WTC11 (cell line): ENCODE data around the gene DPY19L3.

Experiments
- ARID4B ChIP-seq: sonication (generic); formaldehyde crosslinking; IDR thresholded peaks from 2 replicates; pipeline ENCODE4 v1.8.0; 2023; ENCODE audit warnings: missing genetic modification reagents, mild to moderate bottlenecking, borderline replicate concordance
- ATF2 ChIP-seq: sonication (generic); formaldehyde crosslinking; IDR thresholded peaks from 2 replicates; pipeline ENCODE4 v1.8.1; 2022; ENCODE audit warnings: low read depth, missing genetic modification reagents, borderline replicate concordance
- CREM ChIP-seq: sonication (generic); formaldehyde crosslinking; IDR thresholded peaks from 2 replicates; pipeline ENCODE4 v1.8.1; 2022; ENCODE audit warnings: mild to moderate bottlenecking, missing genetic modification reagents, moderate library complexity
- CTCF ChIP-seq: fragments of 200-600 bp; IDR thresholded peaks from 2 replicates; pipeline ENCODE4 v1.8.0; 2022; ENCODE audit warnings: antibody characterized with exemption
- E2F4 ChIP-seq: sonication (generic); formaldehyde crosslinking; IDR thresholded peaks from 2 replicates; pipeline ENCODE4 v1.8.1; 2022; ENCODE audit warnings: low read depth, mild to moderate bottlenecking, moderate library complexity, missing genetic modification reagents, borderline replicate concordance
- ESRRA ChIP-seq: sonication (generic); formaldehyde crosslinking; IDR thresholded peaks from 2 replicates; pipeline ENCODE4 v1.8.1; 2022; ENCODE audit warnings: mild to moderate bottlenecking, missing genetic modification reagents, borderline replicate concordance
- FOXJ3 ChIP-seq: sonication (generic); formaldehyde crosslinking; IDR thresholded peaks from 2 replicates; pipeline ENCODE4 v1.9.0; 2021; ENCODE audit warnings: missing genetic modification reagents, mild to moderate bottlenecking, borderline replicate concordance
- NR1H2 ChIP-seq: sonication (generic); formaldehyde crosslinking; IDR thresholded peaks from 2 replicates; pipeline ENCODE4 v1.9.0; 2021; ENCODE audit warnings: mild to moderate bottlenecking, moderate library complexity, missing genetic modification reagents
- NR3C1 ChIP-seq: sonication (generic); formaldehyde crosslinking; conservative IDR thresholded peaks from 2 replicates; pipeline ENCODE4 v1.8.1; 2023; ENCODE audit warnings: low read depth, mild to moderate bottlenecking, missing genetic modification reagents
- USF1 ChIP-seq: sonication (generic); formaldehyde crosslinking; IDR thresholded peaks from 2 replicates; pipeline ENCODE4 v1.8.0; 2022; ENCODE audit warnings: mild to moderate bottlenecking, missing genetic modification reagents
- USF2 ChIP-seq: sonication (generic); formaldehyde crosslinking; IDR thresholded peaks from 2 replicates; pipeline ENCODE4 v1.8.1; 2023; ENCODE audit warnings: mild to moderate bottlenecking, missing genetic modification reagents, moderate library complexity
- ZBTB21 ChIP-seq: sonication (generic); formaldehyde crosslinking; IDR thresholded peaks from 2 replicates; pipeline ENCODE4 v1.8.1; 2023; ENCODE audit warnings: mild to moderate bottlenecking, missing genetic modification reagents, borderline replicate concordance
- ZNF232 ChIP-seq: sonication (generic); formaldehyde crosslinking; IDR thresholded peaks from 2 replicates; pipeline ENCODE4 v1.8.0; 2022; ENCODE audit warnings: mild to moderate bottlenecking, missing genetic modification reagents
- ZNF263 ChIP-seq: sonication (generic); formaldehyde crosslinking; IDR thresholded peaks from 2 replicates; pipeline ENCODE4 v1.8.1; 2022; ENCODE audit warnings: low read depth, mild to moderate bottlenecking, moderate library complexity, missing genetic modification reagents

GRCh38 chr19:32367063-32367462 lies 38.5 kb upstream of the DPY19L3 start:
- no peak for TF ChIP-seq NR1H2 (CRISPR knock-in tag)
- TF ChIP-seq CTCF: no peak
- no peak for TF ChIP-seq CREM
- no peak for TF ChIP-seq USF2
- no peak for TF ChIP-seq ZBTB21 (CRISPR knock-in tag)
- no peak for TF ChIP-seq ATF2 (CRISPR knock-in tag)
- no peak for TF ChIP-seq ESRRA (CRISPR knock-in tag)
- TF ChIP-seq ZNF232 (CRISPR knock-in tag): no peak
- no peak for TF ChIP-seq NR3C1 (CRISPR knock-in tag)
- no peak for TF ChIP-seq E2F4 (CRISPR knock-in tag)
- no peak for TF ChIP-seq ZNF263 (CRISPR knock-in tag)
- TF ChIP-seq ARID4B (CRISPR knock-in tag): no peak
- no peak for TF ChIP-seq FOXJ3 (CRISPR knock-in tag)
- TF ChIP-seq USF1: no peak
